Fibroblast of pulmonary artery (primary cell): Measurements from ENCODE around the gene MYBBP1A.
A peak's percentile ranks its signal among the peaks of the same experiment; 100 is the strongest.
"Not testable (repeated sequence)": the region's sequence is repeated elsewhere in the genome, so short reads cannot be mapped to it uniquely, and the experiment has no call there.

Source experiments
- DNase-seq: peaks from one replicate; pipeline ENCODE4 v3.0.0-alpha.2; 2010; ENCODE audit warnings: low read depth
- H3K4me3 ChIP-seq: replicated peaks from 2 replicates; pipeline ENCODE4 v1.5.1; 2011; ENCODE audit warnings: low read depth, mild to moderate bottlenecking, control low read depth, low read length, moderate library complexity
- TF ChIP-seq, protein P1 (sequence below): IDR thresholded peaks from 2 replicates; pipeline ENCODE4 v1.5.1; 2011; ENCODE audit warnings: mild to moderate bottlenecking, control low read depth, low read length, inconsistent platforms; ENCODE audit errors: missing control alignments

MYBBP1A gene

GRCh38 chr17:4598776-4599504 lies 43.8 kb upstream of the MYBBP1A start:
- H3K4me3 ChIP-seq = no peak overlapping the region
- TF ChIP-seq, protein P1, sequence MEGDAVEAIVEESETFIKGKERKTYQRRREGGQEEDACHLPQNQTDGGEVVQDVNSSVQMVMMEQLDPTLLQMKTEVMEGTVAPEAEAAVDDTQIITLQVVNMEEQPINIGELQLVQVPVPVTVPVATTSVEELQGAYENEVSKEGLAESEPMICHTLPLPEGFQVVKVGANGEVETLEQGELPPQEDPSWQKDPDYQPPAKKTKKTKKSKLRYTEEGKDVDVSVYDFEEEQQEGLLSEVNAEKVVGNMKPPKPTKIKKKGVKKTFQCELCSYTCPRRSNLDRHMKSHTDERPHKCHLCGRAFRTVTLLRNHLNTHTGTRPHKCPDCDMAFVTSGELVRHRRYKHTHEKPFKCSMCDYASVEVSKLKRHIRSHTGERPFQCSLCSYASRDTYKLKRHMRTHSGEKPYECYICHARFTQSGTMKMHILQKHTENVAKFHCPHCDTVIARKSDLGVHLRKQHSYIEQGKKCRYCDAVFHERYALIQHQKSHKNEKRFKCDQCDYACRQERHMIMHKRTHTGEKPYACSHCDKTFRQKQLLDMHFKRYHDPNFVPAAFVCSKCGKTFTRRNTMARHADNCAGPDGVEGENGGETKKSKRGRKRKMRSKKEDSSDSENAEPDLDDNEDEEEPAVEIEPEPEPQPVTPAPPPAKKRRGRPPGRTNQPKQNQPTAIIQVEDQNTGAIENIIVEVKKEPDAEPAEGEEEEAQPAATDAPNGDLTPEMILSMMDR = no peak
- DNase-seq = peak; percentile 66

GRCh38 chr17:4597975-4598374 lies 42.8 kb upstream of the MYBBP1A start:
- TF ChIP-seq, protein P1 = no peak
- no peak overlapping the region for H3K4me3 ChIP-seq
- DNase-seq = no peak

- no peak for DNase-seq
- TF ChIP-seq, protein P1 = no peak
- H3K4me3 ChIP-seq = no peak overlapping the region
These were observed 41.6 kb upstream of the MYBBP1A start for GRCh38 chr17:4596636-4597380.

GRCh38 chr17:4595685-4596342 lies 40.6 kb upstream of the MYBBP1A start:
- not testable (repeated sequence) for H3K4me3 ChIP-seq

GRCh38 chr17:4594931-4595684 lies 39.9 kb upstream of the MYBBP1A start:
- H3K4me3 ChIP-seq = no peak overlapping the region

More at GRCh38 chr17:4595685-4596342, 40.6 kb upstream of the MYBBP1A start:
- not testable (repeated sequence) for DNase-seq

GRCh38 chr17:4594406-4594805 lies 39.2 kb upstream of the MYBBP1A start:
- no peak for DNase-seq
- TF ChIP-seq, protein P1 = no peak

More at GRCh38 chr17:4594931-4595684, 39.9 kb upstream of the MYBBP1A start:
- DNase-seq = no peak
- TF ChIP-seq, protein P1 = no peak

DNA sequence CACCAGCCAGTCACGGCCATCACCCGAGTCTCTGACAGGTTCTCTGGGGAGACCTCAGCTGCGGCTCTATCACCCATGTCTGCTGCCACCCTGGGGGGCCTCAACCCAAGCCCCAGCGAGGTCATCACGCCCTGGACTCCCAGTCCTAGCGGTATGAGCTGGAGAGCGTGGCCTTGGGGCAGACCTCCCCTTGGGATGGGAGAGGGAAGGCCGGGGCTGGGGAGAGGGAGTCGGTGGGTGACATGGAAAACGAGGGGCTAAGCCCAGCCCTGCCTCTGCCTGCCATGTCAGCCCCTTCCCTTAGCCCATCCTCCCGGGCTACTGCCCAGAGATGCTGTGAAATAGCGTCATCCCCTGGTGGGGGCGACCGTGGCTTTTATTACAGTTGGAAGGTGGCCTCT lies 37.8 kb upstream of the MYBBP1A start:
- no peak for DNase-seq
- no peak overlapping the region for H3K4me3 ChIP-seq
- TF ChIP-seq, protein P1 = no peak

More at GRCh38 chr17:4594406-4594805, 39.2 kb upstream of the MYBBP1A start:
- no peak overlapping the region for H3K4me3 ChIP-seq
